ENCODE results near the gene PLRG1.

- TF ChIP-seq CTCF (IDR thresholded peaks at IDR 0.05; ENCODE audit: poor library complexity, severe bottlenecking) (no peak), RAD21 (conservative IDR thresholded peaks at IDR 0.05) (no peak), SMC3 (conservative IDR thresholded peaks at IDR 0.05; ENCODE audit: poor library complexity) (no peak), POLR2AphosphoS5 (IDR thresholded peaks at IDR 0.05) (no peak), TAF1 (IDR thresholded peaks at IDR 0.05; ENCODE audit: low read depth) (no peak), REST (IDR thresholded peaks at IDR 0.05; ENCODE audit: borderline replicate concordance) (no peak), EZH2 (IDR thresholded peaks at IDR 0.05; ENCODE audit: borderline replicate concordance, insufficient read depth, low read length, poor library complexity, severe bottlenecking) (no peak), EP300 (conservative IDR thresholded peaks at IDR 0.05; ENCODE audit: poor library complexity, severe bottlenecking) (no peak), MXI1 (conservative IDR thresholded peaks at IDR 0.05; ENCODE audit: poor library complexity, severe bottlenecking) (no peak)
These were observed 41.7 kb upstream of the PLRG1 start for GRCh38 chr4:154591890-154592289.

Measured in neural cell (in vitro differentiated cells).